Measurements from ENCODE around the gene MS4A15.
"Not testable (repeated sequence)": the region's sequence is repeated elsewhere in the genome, so short reads cannot be mapped to it uniquely, and the experiment has no call there.

The MS4A15 gene

GRCh38 chr11:60741421-60741820 lies 15.2 kb upstream of the MS4A15 start:
- no peaks in the 10 kb centered on the region for H3K4me1 Mint-ChIP-seq (ENCODE audit: low read depth)
- H3K4me3 Mint-ChIP-seq = no peak overlapping the region
- peaks cover 5% of the 10 kb centered on the region for H3K27me3 Mint-ChIP-seq
- H3K27ac Mint-ChIP-seq = no peak overlapping the region
- H3K9me3 Mint-ChIP-seq (ENCODE audit: low read depth) = no peaks in the 10 kb centered on the region
- H3K36me3 Mint-ChIP-seq = no peaks in the 10 kb centered on the region

GRCh38 chr11:60743058-60743457 lies 13.6 kb upstream of the MS4A15 start:
- Mint-ChIP-seq H3K27me3 (peaks cover 3% of the 10 kb centered on the region), H3K4me1 (ENCODE audit: low read depth) (no peaks in the 10 kb centered on the region), H3K36me3 (no peaks in the 10 kb centered on the region), H3K4me3 (no peak overlapping the region), H3K9me3 (ENCODE audit: low read depth) (no peaks in the 10 kb centered on the region), H3K27ac (no peak overlapping the region)

- H3K27ac Mint-ChIP-seq = no peak overlapping the region
- H3K36me3 Mint-ChIP-seq = no peaks in the 10 kb centered on the region
- no peaks in the 10 kb centered on the region for H3K4me1 Mint-ChIP-seq (ENCODE audit: low read depth)
- no peaks in the 10 kb centered on the region for H3K9me3 Mint-ChIP-seq (ENCODE audit: low read depth)
- H3K27me3 Mint-ChIP-seq = peaks cover 2% of the 10 kb centered on the region
- no peak overlapping the region for H3K4me3 Mint-ChIP-seq
Measured at GRCh38 chr11:60744114-60744513, 12.6 kb upstream of the MS4A15 start.

GRCh38 chr11:60747359-60747873 lies 9.3 kb upstream of the MS4A15 start:
- Mint-ChIP-seq H3K9me3 (ENCODE audit: low read depth) (no peaks in the 10 kb centered on the region), H3K4me3 (no peak overlapping the region)

GRCh38 chr11:60748225-60748624 lies 8.4 kb upstream of the MS4A15 start:
- Mint-ChIP-seq H3K4me3 (no peak overlapping the region), H3K4me1 (ENCODE audit: low read depth) (no peaks in the 10 kb centered on the region), H3K9me3 (ENCODE audit: low read depth) (no peaks in the 10 kb centered on the region), H3K27me3 (peaks cover 7% of the 10 kb centered on the region), H3K27ac (no peak overlapping the region), H3K36me3 (no peaks in the 10 kb centered on the region)

More at GRCh38 chr11:60747359-60747873, 9.3 kb upstream of the MS4A15 start:
- Mint-ChIP-seq H3K27me3 (peaks cover 7% of the 10 kb centered on the region), H3K36me3 (no peaks in the 10 kb centered on the region), H3K27ac (no peak overlapping the region), H3K4me1 (ENCODE audit: low read depth) (no peaks in the 10 kb centered on the region)

- Mint-ChIP-seq H3K27me3 (peaks cover 7% of the 10 kb centered on the region), H3K9me3 (ENCODE audit: low read depth) (no peaks in the 10 kb centered on the region), H3K27ac (no peak overlapping the region), H3K4me1 (ENCODE audit: low read depth) (no peaks in the 10 kb centered on the region), H3K4me3 (no peak overlapping the region), H3K36me3 (no peaks in the 10 kb centered on the region)
Measured at GRCh38 chr11:60748821-60749220, 7.8 kb upstream of the MS4A15 start.

- Mint-ChIP-seq H3K4me1 (ENCODE audit: low read depth) (no peaks in the 10 kb centered on the region), H3K4me3 (no peak overlapping the region), H3K9me3 (ENCODE audit: low read depth) (no peaks in the 10 kb centered on the region), H3K36me3 (no peaks in the 10 kb centered on the region), H3K27me3 (peaks cover 5% of the 10 kb centered on the region), H3K27ac (no peak overlapping the region)
Measured at GRCh38 chr11:60750911-60751310, 5.8 kb upstream of the MS4A15 start.

- Mint-ChIP-seq H3K36me3 (no peaks in the 10 kb centered on the region), H3K27me3 (peaks cover 11% of the 10 kb centered on the region), H3K9me3 (ENCODE audit: low read depth) (no peaks in the 10 kb centered on the region), H3K4me1 (ENCODE audit: low read depth) (no peaks in the 10 kb centered on the region), H3K27ac (no peak overlapping the region), H3K4me3 (no peak overlapping the region)
Measured at GRCh38 chr11:60753309-60753708, 3.4 kb upstream of the MS4A15 start.

GRCh38 chr11:60754887-60755286 lies 1.8 kb upstream of the MS4A15 start:
- H3K9me3 Mint-ChIP-seq (ENCODE audit: low read depth) = no peaks in the 10 kb centered on the region
- no peak overlapping the region for H3K27ac Mint-ChIP-seq
- peaks cover 21% of the 10 kb centered on the region for H3K27me3 Mint-ChIP-seq
- H3K36me3 Mint-ChIP-seq = no peaks in the 10 kb centered on the region
- H3K4me3 Mint-ChIP-seq = no peak overlapping the region
- H3K4me1 Mint-ChIP-seq (ENCODE audit: low read depth) = no peaks in the 10 kb centered on the region

GRCh38 chr11:60757231-60757800 lies 649 bp downstream of the MS4A15 start:
- no peak overlapping the region for H3K27ac Mint-ChIP-seq
- H3K27me3 Mint-ChIP-seq = peaks cover 20% of the 10 kb centered on the region
- no peaks in the 10 kb centered on the region for H3K9me3 Mint-ChIP-seq (ENCODE audit: low read depth)
- H3K4me1 Mint-ChIP-seq (ENCODE audit: low read depth) = no peaks in the 10 kb centered on the region
- no peak overlapping the region for H3K4me3 Mint-ChIP-seq
- no peaks in the 10 kb centered on the region for H3K36me3 Mint-ChIP-seq

- H3K36me3 Mint-ChIP-seq; H3K4me1 Mint-ChIP-seq (ENCODE audit: low read depth); H3K9me3 Mint-ChIP-seq (ENCODE audit: low read depth); H3K4me3 Mint-ChIP-seq; H3K27ac Mint-ChIP-seq: not testable (repeated sequence)
- H3K27me3 Mint-ChIP-seq = peaks cover 20% of the 10 kb centered on the region
Measured at GRCh38 chr11:60758671-60759070, 2.0 kb downstream of the MS4A15 start.

- H3K27me3 Mint-ChIP-seq = peaks cover 20% of the 10 kb centered on the region
Measured at GRCh38 chr11:60759438-60760225, 3.0 kb downstream of the MS4A15 start.

GRCh38 chr11:60761436-60762190 lies 4.9 kb downstream of the MS4A15 start:
- Mint-ChIP-seq H3K4me3 (no peak overlapping the region), H3K36me3 (peaks cover 3% of the 10 kb centered on the region), H3K27ac (no peak overlapping the region), H3K9me3 (ENCODE audit: low read depth) (no peaks in the 10 kb centered on the region), H3K27me3 (peaks cover 26% of the 10 kb centered on the region), H3K4me1 (ENCODE audit: low read depth) (no peaks in the 10 kb centered on the region)

More at GRCh38 chr11:60759438-60760225, 3.0 kb downstream of the MS4A15 start:
- not testable (repeated sequence) for H3K4me1 Mint-ChIP-seq (ENCODE audit: low read depth); H3K9me3 Mint-ChIP-seq (ENCODE audit: low read depth); H3K27ac Mint-ChIP-seq; H3K4me3 Mint-ChIP-seq; H3K36me3 Mint-ChIP-seq

- no peak overlapping the region for H3K4me3 Mint-ChIP-seq
- H3K27ac Mint-ChIP-seq = no peak overlapping the region
- peaks cover 25% of the 10 kb centered on the region for H3K27me3 Mint-ChIP-seq
- H3K4me1 Mint-ChIP-seq (ENCODE audit: low read depth) = peaks cover 1% of the 10 kb centered on the region
- H3K36me3 Mint-ChIP-seq = peaks cover 3% of the 10 kb centered on the region
- no peaks in the 10 kb centered on the region for H3K9me3 Mint-ChIP-seq (ENCODE audit: low read depth)
Measured at GRCh38 chr11:60762851-60763691, 6.4 kb downstream of the MS4A15 start.
